Measurements from ENCODE around the gene FEV.

- TF ChIP-seq CTCF (IDR thresholded peaks at IDR 0.05) (no peak), POLR2A (IDR thresholded peaks at IDR 0.05) (no peak)
Observed at GRCh38 chr2:218996937-218997336, 12.0 kb upstream of the FEV start.
